ENCODE results near the gene XCR1.

- TF ChIP-seq CTCF (IDR thresholded peaks at IDR 0.05) (no peak), POLR2A (IDR thresholded peaks at IDR 0.05) (no peak)
Observed at GRCh38 chr3:46017720-46018119, 9.6 kb downstream of the XCR1 start.
